Mucosa of descending colon (tissue), 3 donors: ENCODE results near the gene RPP25L. TPM values are rescaled to one million over a fixed set of nuclear protein-coding genes. Genes with fewer than 3 reads are reported as not detected.

ENCODE experiments used
- ATAC-seq: fragments of 200-7000 bp; cut with Tn5 transposase; one replicate; pipeline ENCODE4 v1.9.1; 2020; ENCODE audit warnings: mild to moderate bottlenecking, moderate library complexity
- DNase-seq, 3 donors: peaks; one replicate each; pipeline ENCODE4 v3.0.0-alpha.2; 2020
- H3K36me3 ChIP-seq: fragments of 200-600 bp; one replicate; pipeline ENCODE4 v1.8.0; 2021; ENCODE audit warnings: low read depth, mild to moderate bottlenecking
- H3K4me1 ChIP-seq: fragments of 200-600 bp; one replicate; pipeline ENCODE4 v1.8.0; 2021; ENCODE audit warnings: low read depth, mild to moderate bottlenecking
- H3K4me3 ChIP-seq: fragments of 200-600 bp; one replicate; pipeline ENCODE4 v1.8.0; 2021; ENCODE audit warnings: mild to moderate bottlenecking
- H3K9me3 ChIP-seq: fragments of 200-600 bp; one replicate; pipeline ENCODE4 v1.8.0; 2021; ENCODE audit warnings: mild to moderate bottlenecking
- CTCF ChIP-seq: fragments of 200-600 bp; IDR thresholded peaks from one replicate; pipeline ENCODE4 v1.8.0; 2022; ENCODE audit warnings: antibody characterized with exemption, mild to moderate bottlenecking
- intact Hi-C, 2 donors: fragments of 100-400 bp; cut with DNase I in 1 of 2; cut with micrococcal nuclease in 1 of 2; formaldehyde crosslinking; loops; one replicate each; pipeline versions ENCODE4 v1.11.0 to v1.11.1; 2022; cut with DNase I, micrococcal nuclease
- long read RNA-seq, 2 donors: library from polyadenylated mRNA; unstranded; transcript quantifications; one replicate each; pipeline ENCODE4 v2.0.0, GENCODE V29; 2019 to 2021
- total RNA-seq, 3 donors: library from RNA; stranded (reverse); fragmentation: NEBNext Ultra II Directional in 2 of 3; extraction: Animal tissue kit (Norgen Biotek cat#: 25700) in 2 of 3; gene quantifications; one replicate each; pipeline versions ENCODE4 v1.2.1 to v1.2.4, GENCODE V29; 2021 to 2023
- donor health status: DM: no; HTN: no; CAD: no; lungs with moderate emphysema.
- donor health status: DM: no; HTN: no; CAD: no.
- donor health status: DM: no; HTN: yes; CAD: no.

Gene RPP25L
- 10 to 100 TPM; 29.4 to 47.2 (median 39.4) TPM for total RNA-seq
- long read RNA-seq, donor 1, transcript RPP25L-201 (2 exons, 1,092 nt) = minor isoform, 12 of 39 reads
- long read RNA-seq, donor 1, transcript RPP25L-202 (2 exons, 888 nt) = major isoform, 22 of 39 reads
- long read RNA-seq, donor 1, partial matches to known transcripts = 0 of 39 reads
- long read RNA-seq, donor 1, other reads (novel, unspliced or antisense) = 5 of 39 reads
- long read RNA-seq, donor 2, transcript RPP25L-202 (2 exons, 888 nt) = major isoform, 19 of 31 reads
- long read RNA-seq, donor 2, transcript RPP25L-201 (2 exons, 1,092 nt) = minor isoform, 6 of 31 reads
- long read RNA-seq, donor 2, partial matches to known transcripts = 0 of 31 reads
- long read RNA-seq, donor 2, other reads (novel, unspliced or antisense) = 6 of 31 reads

- DNase-seq = peak; percentile 85 to 94 (median 90)
- TF ChIP-seq CTCF = no peak
- H3K36me3 ChIP-seq = no peaks in the 10 kb centered on the region
- ATAC-seq = peak; percentile 95
- H3K9me3 ChIP-seq = no peaks in the 10 kb centered on the region
- peak within 1 kb of the TSS; percentile 48 for H3K4me3 ChIP-seq
- H3K4me1 ChIP-seq = peaks cover 4% of the 10 kb centered on the region
- intact Hi-C loops = no loop called here
These were observed at the start of gene RPP25L for GRCh38 chr9:34611811-34612787. Gene RPP25L, minus strand, starts transcription at chr9:34612097. Its CDS starts 801 bp downstream, at chr9:34611296.

- Histone ChIP-seq H3K4me3 (no peak overlapping the region), H3K4me1 (peaks cover 14% of the 10 kb centered on the region), H3K9me3 (no peaks in the 10 kb centered on the region), H3K36me3 (no peaks in the 10 kb centered on the region)
- intact Hi-C loops = no loop called here
- ATAC-seq (peak; percentile 73), DNase-seq (peak in 2 of 3 donors; percentile 47 to 50)
- no peak for TF ChIP-seq CTCF
These were observed 47.8 kb upstream of the RPP25L start for GRCh38 chr9:34659592-34660253.

GRCh38 chr9:34658461-34658860, 46.6 kb upstream of the RPP25L start:
- H3K36me3 ChIP-seq = no peaks in the 10 kb centered on the region
- intact Hi-C loops = no loop called here
- no peak overlapping the region for H3K4me3 ChIP-seq
- DNase-seq (no peak), ATAC-seq (no peak)
- TF ChIP-seq CTCF = no peak
- H3K4me1 ChIP-seq = peaks cover 10% of the 10 kb centered on the region
- H3K9me3 ChIP-seq = no peaks in the 10 kb centered on the region

- H3K36me3 ChIP-seq = no peaks in the 10 kb centered on the region
- no peak for ATAC-seq
- H3K9me3 ChIP-seq = no peaks in the 10 kb centered on the region
- H3K4me1 ChIP-seq = peaks cover 19% of the 10 kb centered on the region
- no peak for TF ChIP-seq CTCF
- intact Hi-C loops = no loop called here
- DNase-seq = no peak
- H3K4me3 ChIP-seq = no peak overlapping the region
These were observed 45.1 kb upstream of the RPP25L start for GRCh38 chr9:34656992-34657391.

- DNase-seq (no peak), ATAC-seq (no peak)
- no peaks in the 10 kb centered on the region for H3K9me3 ChIP-seq
- peaks cover 23% of the 10 kb centered on the region for H3K4me1 ChIP-seq
- H3K36me3 ChIP-seq = no peaks in the 10 kb centered on the region
- no peak overlapping the region for H3K4me3 ChIP-seq
- intact Hi-C loops = no loop called here
- no peak for TF ChIP-seq CTCF
These were observed 43.5 kb upstream of the RPP25L start for GRCh38 chr9:34655394-34655793.
